Chondrocyte (in vitro differentiated cells): ENCODE results near the gene CMTM2. TPM values are rescaled to one million over a fixed set of nuclear protein-coding genes. Genes with fewer than 3 reads are reported as not detected.

Source experiments
- DNase-seq: peaks from one replicate; pipeline ENCODE4 v3.0.0; 2021; ENCODE audit warnings: mixed read lengths, low spot score
- H3K27ac Mint-ChIP-seq: one replicate; pipeline ENCODE4 v1.8.0; 2021; ENCODE audit warnings: mild to moderate bottlenecking, moderate library complexity, mixed read lengths; ENCODE audit not compliant: unreplicated experiment
- H3K27me3 Mint-ChIP-seq: 2 replicates; pipeline ENCODE4 v1.8.0; 2021; ENCODE audit warnings: low read depth, mixed read lengths
- H3K36me3 Mint-ChIP-seq: 2 replicates; pipeline ENCODE4 v1.8.0; 2021; ENCODE audit warnings: low read depth, mixed read lengths
- H3K4me1 Mint-ChIP-seq: 2 replicates; pipeline ENCODE4 v1.8.0; 2021; ENCODE audit warnings: low read depth, mild to moderate bottlenecking, mixed read lengths
- H3K4me3 Mint-ChIP-seq: one replicate; pipeline ENCODE4 v1.8.0; 2021; ENCODE audit warnings: mild to moderate bottlenecking, moderate library complexity, mixed read lengths; ENCODE audit not compliant: unreplicated experiment
- H3K9me3 Mint-ChIP-seq: 2 replicates; pipeline ENCODE4 v1.8.0; 2021; ENCODE audit warnings: low read depth, mixed read lengths
- total RNA-seq: library from RNA; stranded (reverse); gene quantifications from 3 replicates; pipeline ENCODE4 v1.2.1, GENCODE V29; 2021
- TF ChIP-seq, protein P1 (sequence below): fragments of 200-600 bp; sonication (generic); IDR thresholded peaks from 2 replicates; pipeline ENCODE4 v1.5.0; 2021; ENCODE audit warnings: antibody characterized with exemption, mild to moderate bottlenecking, moderate library complexity

The CMTM2 gene
- total RNA-seq, 1 donor from 2014 or later, result not detected

GRCh38 chr16:66588981-66589713 lies 9.9 kb downstream of the CMTM2 start:
- Mint-ChIP-seq H3K4me3 (no peak overlapping the region), H3K36me3 (no peaks in the 10 kb centered on the region), H3K9me3 (peaks cover 3% of the 10 kb centered on the region), H3K27ac (no peak overlapping the region), H3K27me3 (no peaks in the 10 kb centered on the region), H3K4me1 (no peaks in the 10 kb centered on the region)
- no peak for DNase-seq
- TF ChIP-seq, protein P1, sequence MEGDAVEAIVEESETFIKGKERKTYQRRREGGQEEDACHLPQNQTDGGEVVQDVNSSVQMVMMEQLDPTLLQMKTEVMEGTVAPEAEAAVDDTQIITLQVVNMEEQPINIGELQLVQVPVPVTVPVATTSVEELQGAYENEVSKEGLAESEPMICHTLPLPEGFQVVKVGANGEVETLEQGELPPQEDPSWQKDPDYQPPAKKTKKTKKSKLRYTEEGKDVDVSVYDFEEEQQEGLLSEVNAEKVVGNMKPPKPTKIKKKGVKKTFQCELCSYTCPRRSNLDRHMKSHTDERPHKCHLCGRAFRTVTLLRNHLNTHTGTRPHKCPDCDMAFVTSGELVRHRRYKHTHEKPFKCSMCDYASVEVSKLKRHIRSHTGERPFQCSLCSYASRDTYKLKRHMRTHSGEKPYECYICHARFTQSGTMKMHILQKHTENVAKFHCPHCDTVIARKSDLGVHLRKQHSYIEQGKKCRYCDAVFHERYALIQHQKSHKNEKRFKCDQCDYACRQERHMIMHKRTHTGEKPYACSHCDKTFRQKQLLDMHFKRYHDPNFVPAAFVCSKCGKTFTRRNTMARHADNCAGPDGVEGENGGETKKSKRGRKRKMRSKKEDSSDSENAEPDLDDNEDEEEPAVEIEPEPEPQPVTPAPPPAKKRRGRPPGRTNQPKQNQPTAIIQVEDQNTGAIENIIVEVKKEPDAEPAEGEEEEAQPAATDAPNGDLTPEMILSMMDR, result peak; percentile 68

GRCh38 chr16:66590322-66590721 lies 11.1 kb downstream of the CMTM2 start:
- Mint-ChIP-seq H3K36me3 (no peaks in the 10 kb centered on the region), H3K27me3 (no peaks in the 10 kb centered on the region), H3K4me1 (no peaks in the 10 kb centered on the region), H3K9me3 (peaks cover 3% of the 10 kb centered on the region), H3K4me3 (no peak overlapping the region), H3K27ac (no peak overlapping the region)
- DNase-seq, result no peak
- TF ChIP-seq, protein P1, result no peak

GRCh38 chr16:66591018-66591417 lies 11.8 kb downstream of the CMTM2 start:
- H3K27ac Mint-ChIP-seq, result no peak overlapping the region
- peaks cover 3% of the 10 kb centered on the region for H3K9me3 Mint-ChIP-seq
- H3K4me3 Mint-ChIP-seq, result no peak overlapping the region
- no peaks in the 10 kb centered on the region for H3K27me3 Mint-ChIP-seq
- H3K36me3 Mint-ChIP-seq, result no peaks in the 10 kb centered on the region
- TF ChIP-seq, protein P1, result no peak
- no peaks in the 10 kb centered on the region for H3K4me1 Mint-ChIP-seq
- DNase-seq, result no peak

DNA sequence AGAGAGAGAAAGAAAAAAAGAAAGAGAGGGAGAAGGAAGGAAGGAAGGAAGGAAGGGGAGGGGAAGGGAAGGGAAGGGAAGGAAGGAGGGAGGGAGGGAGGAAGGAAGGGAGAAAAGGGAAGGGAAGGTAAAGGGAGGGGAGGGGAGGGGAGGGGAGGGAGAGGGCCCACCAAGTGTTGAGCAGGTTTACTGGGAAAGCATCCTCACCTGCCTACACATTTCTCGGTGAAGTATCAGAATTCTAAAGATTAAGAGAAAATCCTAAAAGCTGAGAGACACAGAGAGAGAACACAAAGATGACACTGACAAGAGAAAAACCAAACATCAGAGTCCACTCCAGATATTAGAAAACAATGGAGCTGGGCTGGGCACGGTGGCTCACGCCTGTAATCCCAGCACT lies 13.0 kb downstream of the CMTM2 start:
- no peak overlapping the region for H3K4me3 Mint-ChIP-seq
- no peak for DNase-seq
- no peaks in the 10 kb centered on the region for H3K36me3 Mint-ChIP-seq
- H3K27ac Mint-ChIP-seq, result no peak overlapping the region
- no peaks in the 10 kb centered on the region for H3K27me3 Mint-ChIP-seq
- TF ChIP-seq, protein P1, result no peak
- no peaks in the 10 kb centered on the region for H3K4me1 Mint-ChIP-seq
- H3K9me3 Mint-ChIP-seq, result peaks cover 3% of the 10 kb centered on the region

DNA sequence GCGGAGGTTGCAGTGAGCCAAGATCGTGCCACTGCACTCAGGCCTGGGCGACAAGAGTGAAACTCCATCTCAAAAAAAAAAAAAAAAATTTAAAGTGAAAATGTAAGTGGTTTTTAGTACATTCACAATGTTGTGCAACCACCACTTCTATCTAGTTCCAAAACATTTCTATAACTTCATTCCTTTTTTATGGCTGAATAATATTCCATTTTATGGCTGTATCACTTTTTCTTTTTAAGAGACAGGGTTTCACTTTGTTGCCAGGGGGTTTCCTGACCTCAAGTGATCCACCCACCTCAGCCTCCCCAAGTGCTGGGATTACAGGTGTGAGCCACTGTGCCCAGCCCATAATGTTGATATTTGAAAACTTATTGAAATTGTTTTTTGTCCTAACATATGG lies 13.6 kb downstream of the CMTM2 start:
- no peak overlapping the region for H3K27ac Mint-ChIP-seq
- no peaks in the 10 kb centered on the region for H3K4me1 Mint-ChIP-seq
- H3K9me3 Mint-ChIP-seq, result peaks cover 3% of the 10 kb centered on the region
- no peaks in the 10 kb centered on the region for H3K27me3 Mint-ChIP-seq
- no peak for DNase-seq
- no peak overlapping the region for H3K4me3 Mint-ChIP-seq
- TF ChIP-seq, protein P1, result no peak
- H3K36me3 Mint-ChIP-seq, result no peaks in the 10 kb centered on the region
